Mesothelial cell of epicardium (in vitro differentiated cells): ENCODE results near the gene CPEB4. TPM values are rescaled to one million over a fixed set of nuclear protein-coding genes. Genes with fewer than 3 reads are reported as not detected.
A peak's percentile ranks its signal among the peaks of the same experiment; 100 is the strongest.

Experiments used
- DNase-seq, 2 experiments: peaks; one replicate each; pipeline ENCODE4 v3.0.0; 2021; ENCODE audit warnings: low spot score in 2 of 2; ENCODE audit not compliant: unreplicated experiment in 2 of 2
- H3K27ac Mint-ChIP-seq: 2 replicates; pipeline ENCODE4 v1.8.0; 2021; ENCODE audit warnings: mixed read lengths
- H3K27me3 Mint-ChIP-seq: 2 replicates; pipeline ENCODE4 v1.8.0; 2021; ENCODE audit warnings: low read depth, mixed read lengths
- H3K36me3 Mint-ChIP-seq: 2 replicates; pipeline ENCODE4 v1.8.0; 2021; ENCODE audit warnings: mixed read lengths
- H3K4me1 Mint-ChIP-seq: 2 replicates; pipeline ENCODE4 v1.8.0; 2021; ENCODE audit warnings: mixed read lengths
- H3K4me3 Mint-ChIP-seq: 2 replicates; pipeline ENCODE4 v1.8.0; 2021; ENCODE audit warnings: mild to moderate bottlenecking, moderate library complexity, mixed read lengths
- H3K9me3 Mint-ChIP-seq: 2 replicates; pipeline ENCODE4 v1.8.0; 2021; ENCODE audit warnings: mixed read lengths
- total RNA-seq: library from RNA; stranded (reverse); gene quantifications from 3 replicates; pipeline ENCODE4 v1.2.1, GENCODE V29; 2021
- TF ChIP-seq, protein P1 (sequence below): fragments of 200-600 bp; sonication (generic); IDR thresholded peaks from one replicate; pipeline ENCODE4 v1.5.0; 2021; ENCODE audit warnings: antibody characterized with exemption; ENCODE audit not compliant: unreplicated experiment

The CPEB4 gene
- total RNA-seq, 1 donor from 2014 or later = 15.3 TPM

DNA sequence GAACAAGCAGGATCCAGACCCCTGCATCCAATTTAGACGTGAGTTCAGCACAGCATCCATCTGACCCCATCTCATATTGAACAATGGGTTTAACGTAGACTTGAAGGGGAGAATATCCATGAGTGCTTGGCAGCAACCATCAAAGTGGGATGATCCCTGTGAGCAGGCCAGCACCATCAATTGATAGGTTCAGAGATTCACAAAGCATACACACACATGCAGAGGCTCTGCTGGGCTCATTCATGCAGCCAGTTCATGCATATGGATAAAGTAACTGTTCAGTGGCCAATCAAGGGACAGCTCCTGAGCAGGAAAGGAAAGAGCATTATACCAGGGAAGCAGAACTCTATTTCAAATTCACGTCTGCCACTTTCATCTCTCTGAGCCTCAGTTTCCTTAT is 24.8 kb upstream of the CPEB4 start:
- Mint-ChIP-seq H3K4me1 (peaks cover 32% of the 10 kb centered on the region), H3K36me3 (no peaks in the 10 kb centered on the region), H3K27ac (no peak overlapping the region), H3K9me3 (peaks cover 4% of the 10 kb centered on the region), H3K27me3 (no peaks in the 10 kb centered on the region), H3K4me3 (no peak overlapping the region)
- DNase-seq = no peak
- TF ChIP-seq, protein P1, sequence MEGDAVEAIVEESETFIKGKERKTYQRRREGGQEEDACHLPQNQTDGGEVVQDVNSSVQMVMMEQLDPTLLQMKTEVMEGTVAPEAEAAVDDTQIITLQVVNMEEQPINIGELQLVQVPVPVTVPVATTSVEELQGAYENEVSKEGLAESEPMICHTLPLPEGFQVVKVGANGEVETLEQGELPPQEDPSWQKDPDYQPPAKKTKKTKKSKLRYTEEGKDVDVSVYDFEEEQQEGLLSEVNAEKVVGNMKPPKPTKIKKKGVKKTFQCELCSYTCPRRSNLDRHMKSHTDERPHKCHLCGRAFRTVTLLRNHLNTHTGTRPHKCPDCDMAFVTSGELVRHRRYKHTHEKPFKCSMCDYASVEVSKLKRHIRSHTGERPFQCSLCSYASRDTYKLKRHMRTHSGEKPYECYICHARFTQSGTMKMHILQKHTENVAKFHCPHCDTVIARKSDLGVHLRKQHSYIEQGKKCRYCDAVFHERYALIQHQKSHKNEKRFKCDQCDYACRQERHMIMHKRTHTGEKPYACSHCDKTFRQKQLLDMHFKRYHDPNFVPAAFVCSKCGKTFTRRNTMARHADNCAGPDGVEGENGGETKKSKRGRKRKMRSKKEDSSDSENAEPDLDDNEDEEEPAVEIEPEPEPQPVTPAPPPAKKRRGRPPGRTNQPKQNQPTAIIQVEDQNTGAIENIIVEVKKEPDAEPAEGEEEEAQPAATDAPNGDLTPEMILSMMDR = no peak

DNA sequence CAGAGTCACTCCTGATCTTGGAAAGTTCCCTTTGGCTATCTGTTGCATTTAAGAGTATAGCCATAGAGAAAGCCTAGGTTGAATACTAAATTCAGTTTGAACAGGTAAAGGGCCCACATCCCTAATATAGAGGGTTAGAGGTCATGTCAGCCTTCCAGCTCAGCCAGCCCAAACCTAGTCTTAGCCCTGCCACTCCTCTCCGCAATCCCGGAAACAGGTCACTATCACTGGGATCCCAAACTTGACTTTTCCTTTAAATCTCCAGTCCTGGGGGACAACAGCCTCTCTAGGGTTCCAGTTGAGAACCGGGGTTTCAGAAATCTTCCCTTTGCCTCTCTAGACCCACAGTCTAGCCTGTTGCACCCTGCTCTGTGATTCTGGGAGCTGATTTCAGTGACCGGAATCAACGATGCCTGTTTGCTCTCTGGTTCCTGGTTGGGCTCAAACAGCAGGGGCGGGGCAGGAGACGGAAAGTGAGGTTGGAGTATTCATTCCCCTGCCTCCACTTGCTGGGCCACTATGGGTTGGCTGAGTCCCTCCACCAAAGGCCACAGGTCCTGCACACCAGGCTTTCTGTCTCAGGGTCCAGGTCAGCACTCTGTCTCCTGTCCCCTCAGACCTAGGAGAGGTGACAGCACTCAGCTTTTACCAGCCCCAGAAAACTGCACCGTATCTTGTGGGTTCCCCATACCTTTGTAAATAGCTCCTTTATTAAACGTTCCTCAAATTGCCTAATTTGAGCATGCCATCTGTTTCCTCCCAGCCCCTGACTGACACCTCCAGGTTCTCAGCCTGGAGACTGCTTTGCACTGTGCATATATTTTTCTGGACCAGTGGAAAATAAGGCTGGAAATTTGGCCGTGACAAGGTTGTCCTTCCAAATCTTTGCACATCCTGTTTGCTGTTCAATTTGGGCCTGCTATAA is 23.8 kb upstream of the CPEB4 start:
- TF ChIP-seq, protein P1 = no peak
- peaks cover 4% of the 10 kb centered on the region for H3K9me3 Mint-ChIP-seq
- no peaks in the 10 kb centered on the region for H3K27me3 Mint-ChIP-seq
- no peaks in the 10 kb centered on the region for H3K36me3 Mint-ChIP-seq
- H3K27ac Mint-ChIP-seq = no peak overlapping the region
- peaks cover 32% of the 10 kb centered on the region for H3K4me1 Mint-ChIP-seq
- no peak for DNase-seq
- no peak overlapping the region for H3K4me3 Mint-ChIP-seq

DNA sequence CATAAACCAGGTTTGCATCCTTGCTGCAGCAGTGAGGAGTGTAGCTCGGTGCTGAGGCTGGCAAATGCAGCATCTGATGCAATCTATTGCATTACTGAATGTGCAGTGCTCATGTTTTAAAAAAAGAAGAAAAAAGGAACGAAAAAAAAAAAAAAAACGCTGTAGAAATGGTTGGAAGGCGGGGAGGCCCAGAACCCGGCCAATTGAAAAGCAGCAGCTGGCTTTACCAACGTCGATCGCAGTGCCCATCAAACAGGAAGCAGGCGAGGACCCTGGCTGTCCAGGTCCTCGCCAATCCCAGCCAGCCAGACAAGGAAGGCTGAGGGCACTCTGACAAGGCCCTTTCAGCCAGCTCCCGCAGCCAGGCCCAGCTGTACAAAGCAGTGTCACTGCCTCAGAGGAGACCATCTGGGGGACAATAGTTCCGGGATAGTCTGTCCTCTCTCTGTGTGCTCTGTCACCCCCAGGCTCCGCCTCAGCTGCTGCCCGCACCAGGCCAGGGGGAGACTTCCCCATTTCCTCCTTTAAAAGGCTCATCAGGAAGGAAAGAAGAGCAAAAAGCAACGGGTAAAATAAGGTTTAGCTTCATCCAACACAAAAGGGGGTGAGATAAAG is 21.8 kb upstream of the CPEB4 start:
- TF ChIP-seq, protein P1 = no peak
- Mint-ChIP-seq H3K4me1 (peaks cover 19% of the 10 kb centered on the region), H3K36me3 (no peaks in the 10 kb centered on the region), H3K4me3 (no peak overlapping the region), H3K27me3 (no peaks in the 10 kb centered on the region), H3K9me3 (peaks cover 4% of the 10 kb centered on the region), H3K27ac (no peak overlapping the region)
- no peak for DNase-seq

DNA sequence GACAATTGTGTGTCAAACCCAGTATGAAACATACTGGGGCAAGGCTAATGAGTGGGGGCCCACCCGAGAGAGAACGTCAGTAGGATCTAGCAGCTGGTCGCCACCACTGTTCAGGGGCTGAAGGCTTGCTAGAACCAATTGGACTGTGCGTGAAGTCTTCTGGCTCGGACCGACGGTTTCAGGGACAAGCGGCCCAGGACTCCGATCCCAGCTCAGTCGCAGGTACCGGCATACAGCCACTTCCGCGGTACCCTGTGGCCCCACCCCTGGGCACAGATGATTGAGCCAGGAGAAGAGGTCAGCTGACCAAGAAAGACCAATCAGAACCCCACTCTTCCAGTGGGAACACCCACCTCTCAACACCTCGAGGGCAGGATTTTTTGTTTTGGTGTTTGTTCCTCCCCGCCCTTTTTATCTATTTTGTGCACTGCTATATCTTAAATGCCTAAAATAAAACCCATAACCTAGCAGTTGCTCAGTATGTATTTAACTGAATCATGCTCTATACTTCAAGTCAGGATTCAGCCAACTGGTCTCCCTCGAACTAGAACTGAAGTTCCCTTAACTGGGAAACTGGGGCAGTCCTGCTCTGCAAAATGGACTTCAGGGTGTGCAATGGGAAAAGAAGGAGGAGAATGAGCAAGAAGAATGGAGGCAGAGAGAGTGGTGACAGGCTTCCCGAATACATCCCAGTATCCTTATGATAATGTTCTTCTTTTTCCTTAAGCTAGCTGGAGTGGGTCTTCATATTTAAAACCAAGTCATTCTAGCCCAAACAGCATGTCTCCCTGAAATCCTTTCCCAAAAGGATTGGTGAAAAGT is 21.1 kb upstream of the CPEB4 start:
- H3K36me3 Mint-ChIP-seq = no peaks in the 10 kb centered on the region
- H3K27ac Mint-ChIP-seq = no peak overlapping the region
- H3K4me1 Mint-ChIP-seq = peaks cover 21% of the 10 kb centered on the region
- peaks cover 4% of the 10 kb centered on the region for H3K9me3 Mint-ChIP-seq
- TF ChIP-seq, protein P1 = no peak
- no peak overlapping the region for H3K4me3 Mint-ChIP-seq
- no peak for DNase-seq
- no peaks in the 10 kb centered on the region for H3K27me3 Mint-ChIP-seq

DNA sequence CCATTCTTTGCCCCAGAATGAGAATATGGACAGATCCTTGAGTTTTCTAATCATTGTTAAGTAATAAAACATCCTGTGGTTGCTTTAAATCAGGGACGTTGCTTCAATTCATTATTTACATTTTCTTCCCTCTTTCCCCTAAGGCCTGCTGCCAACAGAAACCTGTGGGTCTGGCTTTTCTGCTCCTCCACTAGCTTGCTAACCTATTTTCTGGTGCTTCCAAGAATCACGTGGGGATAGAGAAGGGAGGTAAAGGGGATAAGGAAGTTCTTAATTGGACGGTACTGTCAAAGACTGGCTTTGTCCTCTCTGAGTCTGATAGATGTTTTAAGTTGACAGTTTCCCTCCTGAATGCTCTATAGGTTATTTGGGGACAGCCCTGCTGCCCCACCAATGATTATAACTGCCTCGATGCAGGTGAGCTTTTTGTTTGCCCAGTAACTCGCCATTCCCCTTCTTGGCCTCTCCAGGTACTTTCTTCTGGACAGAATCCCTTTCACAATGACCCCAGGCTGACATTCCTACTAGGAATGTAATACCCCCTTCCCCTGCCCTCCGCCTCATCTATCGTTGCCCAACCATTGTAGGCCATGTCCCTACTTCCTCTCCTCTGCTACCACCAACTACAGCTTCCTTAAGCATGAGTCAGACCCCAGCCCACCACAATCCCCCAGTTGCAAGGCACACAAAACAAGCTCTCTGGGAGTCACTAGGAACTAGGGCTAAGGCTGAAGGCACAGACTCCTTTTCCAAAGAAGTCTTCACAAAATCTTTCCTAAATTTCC is 19.9 kb upstream of the CPEB4 start:
- Mint-ChIP-seq H3K27me3 (no peaks in the 10 kb centered on the region), H3K9me3 (peaks cover 4% of the 10 kb centered on the region), H3K27ac (peak overlapping the region; percentile 75), H3K4me1 (peaks cover 21% of the 10 kb centered on the region), H3K4me3 (no peak overlapping the region), H3K36me3 (no peaks in the 10 kb centered on the region)
- DNase-seq = no peak
- TF ChIP-seq, protein P1 = no peak
